HepG2 (cell line): Measurements from ENCODE around the gene EEF1A1.

ENCODE experiments used
- ARHGAP35 ChIP-seq: sonication (generic); formaldehyde crosslinking; IDR thresholded peaks from 2 replicates; pipeline ENCODE4 v1.9.0; 2022; ENCODE audit warnings: mild to moderate bottlenecking, inconsistent platforms, moderate library complexity, missing genetic modification reagents, borderline replicate concordance
- ARNT ChIP-seq: fragments of 450-650 bp; IDR thresholded peaks from 2 replicates; pipeline ENCODE4 v1.6.1; 2017
- BRCA1 ChIP-seq: sonication (generic); formaldehyde crosslinking; IDR thresholded peaks from 2 replicates; pipeline ENCODE4 v1.4.0; 2020; ENCODE audit warnings: missing genetic modification reagents
- CEBPB ChIP-seq: IDR thresholded peaks from 2 replicates; pipeline ENCODE4 v1.6.1; 2011; ENCODE audit warnings: low read depth, low read length, improper control_type of control experiment, borderline replicate concordance
- CREB1 ChIP-seq, 2 experiments: fragments of 450-650 bp in 1 of 2; IDR thresholded peaks; 2 replicates each; pipeline ENCODE4 v1.6.1; 2016 to 2017; ENCODE audit warnings: control low read depth in 1 of 2, mild to moderate bottlenecking in 1 of 2, missing compliant biosample characterization in 1 of 2, missing genetic modification characterization in 1 of 2
- EHMT2 ChIP-seq: fragments of 200-600 bp; sonication (generic); IDR thresholded peaks from 2 replicates; pipeline ENCODE4 v1.7.0; 2017; ENCODE audit warnings: antibody characterized with exemption, low read depth, low read length, borderline replicate concordance
- ELF4 ChIP-seq: sonication (generic); formaldehyde crosslinking; IDR thresholded peaks from 2 replicates; pipeline ENCODE4 v1.5.0; 2020; ENCODE audit warnings: missing genetic modification reagents, mild to moderate bottlenecking, moderate library complexity, borderline replicate concordance
- RFX5 ChIP-seq: IDR thresholded peaks from 2 replicates; pipeline ENCODE4 v1.6.1; 2011; ENCODE audit warnings: low read depth, low read length, improper control_type of control experiment
- SRF ChIP-seq: IDR thresholded peaks from 2 replicates; pipeline ENCODE4 v1.6.1; 2011; ENCODE audit warnings: mild to moderate bottlenecking, low read depth, low read length, moderate library complexity
- ZFP36 ChIP-seq: fragments of 150-350 bp; IDR thresholded peaks from 2 replicates; pipeline ENCODE4 v1.6.1; 2018; ENCODE audit warnings: borderline replicate concordance, low read length, low read depth; ENCODE audit not compliant: partially characterized antibody
- TF ChIP-seq, protein P1 (sequence below): sonication (generic); formaldehyde crosslinking; IDR thresholded peaks from 2 replicates; pipeline ENCODE4 v1.5.0; 2020; ENCODE audit warnings: mild to moderate bottlenecking, missing genetic modification reagents, moderate library complexity
- TF ChIP-seq, protein P2 (sequence below): sonication (generic); formaldehyde crosslinking; IDR thresholded peaks from 2 replicates; pipeline ENCODE4 v1.4.0; 2020; ENCODE audit warnings: missing genetic modification reagents
- TF ChIP-seq, protein P3 (sequence below), 2 experiments: IDR thresholded peaks; 2 replicates each; pipeline ENCODE4 v1.6.1; 2011 to 2012; ENCODE audit warnings: low read length in 2 of 2, borderline replicate concordance in 1 of 2, low read depth in 1 of 2, mild to moderate bottlenecking in 1 of 2, moderate library complexity in 1 of 2
- TF ChIP-seq, protein P4 (sequence below): sonication (generic); formaldehyde crosslinking; IDR thresholded peaks from 2 replicates; pipeline ENCODE4 v1.5.0; 2020; ENCODE audit warnings: missing genetic modification reagents

DNA sequence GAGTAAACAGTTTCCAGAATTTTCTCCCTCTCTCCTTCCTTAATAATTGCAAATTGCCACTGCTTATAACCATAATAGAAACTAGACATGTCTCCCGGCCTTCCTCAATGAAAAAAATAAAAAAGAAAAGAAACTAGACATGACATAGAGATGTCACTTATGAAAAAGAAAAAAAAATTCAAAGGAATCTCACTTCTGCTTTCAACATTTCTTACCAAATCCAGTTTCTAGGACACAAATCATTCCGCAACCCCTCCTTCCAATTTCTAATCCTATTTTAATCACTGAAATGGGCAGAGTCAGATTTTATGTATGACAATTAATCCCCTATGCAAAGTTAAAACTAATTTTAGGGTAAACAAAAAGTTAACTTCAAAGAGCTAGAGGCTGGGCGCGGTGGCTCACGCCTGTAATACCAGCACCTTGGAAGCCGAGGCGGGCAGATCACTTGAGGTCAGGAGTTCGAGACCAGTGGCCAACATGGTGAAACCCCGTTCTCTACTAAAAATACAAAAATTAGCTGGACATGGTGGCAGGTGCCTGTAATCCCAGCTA is 40.1 kb upstream of the EEF1A1 start:
- TF ChIP-seq, protein P1, sequence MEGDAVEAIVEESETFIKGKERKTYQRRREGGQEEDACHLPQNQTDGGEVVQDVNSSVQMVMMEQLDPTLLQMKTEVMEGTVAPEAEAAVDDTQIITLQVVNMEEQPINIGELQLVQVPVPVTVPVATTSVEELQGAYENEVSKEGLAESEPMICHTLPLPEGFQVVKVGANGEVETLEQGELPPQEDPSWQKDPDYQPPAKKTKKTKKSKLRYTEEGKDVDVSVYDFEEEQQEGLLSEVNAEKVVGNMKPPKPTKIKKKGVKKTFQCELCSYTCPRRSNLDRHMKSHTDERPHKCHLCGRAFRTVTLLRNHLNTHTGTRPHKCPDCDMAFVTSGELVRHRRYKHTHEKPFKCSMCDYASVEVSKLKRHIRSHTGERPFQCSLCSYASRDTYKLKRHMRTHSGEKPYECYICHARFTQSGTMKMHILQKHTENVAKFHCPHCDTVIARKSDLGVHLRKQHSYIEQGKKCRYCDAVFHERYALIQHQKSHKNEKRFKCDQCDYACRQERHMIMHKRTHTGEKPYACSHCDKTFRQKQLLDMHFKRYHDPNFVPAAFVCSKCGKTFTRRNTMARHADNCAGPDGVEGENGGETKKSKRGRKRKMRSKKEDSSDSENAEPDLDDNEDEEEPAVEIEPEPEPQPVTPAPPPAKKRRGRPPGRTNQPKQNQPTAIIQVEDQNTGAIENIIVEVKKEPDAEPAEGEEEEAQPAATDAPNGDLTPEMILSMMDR = no peak
- no peak for TF ChIP-seq CEBPB
- TF ChIP-seq RFX5 = no peak
- TF ChIP-seq ARHGAP35 (CRISPR knock-in tag) = no peak
- no peak for TF ChIP-seq SRF
- no peak for TF ChIP-seq BRCA1 (CRISPR knock-in tag)
- TF ChIP-seq ZFP36 = no peak
- TF ChIP-seq CREB1 (IDR thresholded peaks at IDR 0.05) = no peak
- no peak for TF ChIP-seq CREB1 (CRISPR knock-in tag; IDR thresholded peaks at IDR 0.05)
- TF ChIP-seq, protein P2, sequence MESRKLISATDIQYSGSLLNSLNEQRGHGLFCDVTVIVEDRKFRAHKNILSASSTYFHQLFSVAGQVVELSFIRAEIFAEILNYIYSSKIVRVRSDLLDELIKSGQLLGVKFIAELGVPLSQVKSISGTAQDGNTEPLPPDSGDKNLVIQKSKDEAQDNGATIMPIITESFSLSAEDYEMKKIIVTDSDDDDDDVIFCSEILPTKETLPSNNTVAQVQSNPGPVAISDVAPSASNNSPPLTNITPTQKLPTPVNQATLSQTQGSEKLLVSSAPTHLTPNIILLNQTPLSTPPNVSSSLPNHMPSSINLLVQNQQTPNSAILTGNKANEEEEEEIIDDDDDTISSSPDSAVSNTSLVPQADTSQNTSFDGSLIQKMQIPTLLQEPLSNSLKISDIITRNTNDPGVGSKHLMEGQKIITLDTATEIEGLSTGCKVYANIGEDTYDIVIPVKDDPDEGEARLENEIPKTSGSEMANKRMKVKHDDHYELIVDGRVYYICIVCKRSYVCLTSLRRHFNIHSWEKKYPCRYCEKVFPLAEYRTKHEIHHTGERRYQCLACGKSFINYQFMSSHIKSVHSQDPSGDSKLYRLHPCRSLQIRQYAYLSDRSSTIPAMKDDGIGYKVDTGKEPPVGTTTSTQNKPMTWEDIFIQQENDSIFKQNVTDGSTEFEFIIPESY (CRISPR knock-in tag) = no peak
- TF ChIP-seq ARNT = no peak
- no peak for TF ChIP-seq ELF4
- TF ChIP-seq EHMT2 = no peak
- TF ChIP-seq, protein P3, sequence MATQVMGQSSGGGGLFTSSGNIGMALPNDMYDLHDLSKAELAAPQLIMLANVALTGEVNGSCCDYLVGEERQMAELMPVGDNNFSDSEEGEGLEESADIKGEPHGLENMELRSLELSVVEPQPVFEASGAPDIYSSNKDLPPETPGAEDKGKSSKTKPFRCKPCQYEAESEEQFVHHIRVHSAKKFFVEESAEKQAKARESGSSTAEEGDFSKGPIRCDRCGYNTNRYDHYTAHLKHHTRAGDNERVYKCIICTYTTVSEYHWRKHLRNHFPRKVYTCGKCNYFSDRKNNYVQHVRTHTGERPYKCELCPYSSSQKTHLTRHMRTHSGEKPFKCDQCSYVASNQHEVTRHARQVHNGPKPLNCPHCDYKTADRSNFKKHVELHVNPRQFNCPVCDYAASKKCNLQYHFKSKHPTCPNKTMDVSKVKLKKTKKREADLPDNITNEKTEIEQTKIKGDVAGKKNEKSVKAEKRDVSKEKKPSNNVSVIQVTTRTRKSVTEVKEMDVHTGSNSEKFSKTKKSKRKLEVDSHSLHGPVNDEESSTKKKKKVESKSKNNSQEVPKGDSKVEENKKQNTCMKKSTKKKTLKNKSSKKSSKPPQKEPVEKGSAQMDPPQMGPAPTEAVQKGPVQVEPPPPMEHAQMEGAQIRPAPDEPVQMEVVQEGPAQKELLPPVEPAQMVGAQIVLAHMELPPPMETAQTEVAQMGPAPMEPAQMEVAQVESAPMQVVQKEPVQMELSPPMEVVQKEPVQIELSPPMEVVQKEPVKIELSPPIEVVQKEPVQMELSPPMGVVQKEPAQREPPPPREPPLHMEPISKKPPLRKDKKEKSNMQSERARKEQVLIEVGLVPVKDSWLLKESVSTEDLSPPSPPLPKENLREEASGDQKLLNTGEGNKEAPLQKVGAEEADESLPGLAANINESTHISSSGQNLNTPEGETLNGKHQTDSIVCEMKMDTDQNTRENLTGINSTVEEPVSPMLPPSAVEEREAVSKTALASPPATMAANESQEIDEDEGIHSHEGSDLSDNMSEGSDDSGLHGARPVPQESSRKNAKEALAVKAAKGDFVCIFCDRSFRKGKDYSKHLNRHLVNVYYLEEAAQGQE (IDR thresholded peaks at IDR 0.05; ENCODE audit: borderline replicate concordance in 1 of 2, low read depth in 1 of 2, low read length in 2 of 2) = no peak
- TF ChIP-seq, protein P4, sequence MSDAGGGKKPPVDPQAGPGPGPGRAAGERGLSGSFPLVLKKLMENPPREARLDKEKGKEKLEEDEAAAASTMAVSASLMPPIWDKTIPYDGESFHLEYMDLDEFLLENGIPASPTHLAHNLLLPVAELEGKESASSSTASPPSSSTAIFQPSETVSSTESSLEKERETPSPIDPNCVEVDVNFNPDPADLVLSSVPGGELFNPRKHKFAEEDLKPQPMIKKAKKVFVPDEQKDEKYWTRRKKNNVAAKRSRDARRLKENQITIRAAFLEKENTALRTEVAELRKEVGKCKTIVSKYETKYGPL (CRISPR knock-in tag) = no peak
